Liver (tissue), 9 donors: ENCODE data around the gene CD276. TPM values are rescaled to one million over a fixed set of nuclear protein-coding genes. Genes with fewer than 3 reads are reported as not detected.

Experiments
- DNase-seq: peaks from one replicate; pipeline ENCODE4 v3.0.0-alpha.2; 2017; ENCODE audit warnings: low spot score
- H3K27ac ChIP-seq, 2 donors: one replicate each; pipeline ENCODE4 v1.7.0; 2013; ENCODE audit warnings: inconsistent platforms in 2 of 2, low read length in 2 of 2, control low read depth in 1 of 2, low read depth in 1 of 2, mild to moderate bottlenecking in 1 of 2
- H3K27me3 ChIP-seq, 4 donors: one replicate each; pipeline versions ENCODE4 v1.6.1 to v1.7.0; 2013; ENCODE audit warnings: low read length in 3 of 4, inconsistent platforms in 1 of 4, mild to moderate bottlenecking in 1 of 4, moderate library complexity in 1 of 4; ENCODE audit not compliant: control insufficient read depth in 4 of 4, insufficient read depth in 4 of 4
- H3K36me3 ChIP-seq, 4 donors: one replicate each; pipeline versions ENCODE4 v1.6.1 to v1.7.0; 2013; ENCODE audit warnings: low read length in 3 of 4, mild to moderate bottlenecking in 3 of 4, low read depth in 1 of 4, moderate library complexity in 1 of 4; ENCODE audit not compliant: control insufficient read depth in 4 of 4, insufficient read depth in 3 of 4
- H3K4me1 ChIP-seq, 4 donors: one replicate each; pipeline versions ENCODE4 v1.6.1 to v1.7.0; 2013; ENCODE audit warnings: low read length in 3 of 4, mild to moderate bottlenecking in 3 of 4, moderate library complexity in 1 of 4; ENCODE audit not compliant: control insufficient read depth in 4 of 4, insufficient read depth in 4 of 4
- H3K4me3 ChIP-seq, 3 donors: one replicate each; pipeline versions ENCODE4 v1.6.1 to v1.7.0; 2013; ENCODE audit warnings: low read length in 3 of 3, control low read depth in 1 of 3, low read depth in 1 of 3, mild to moderate bottlenecking in 1 of 3
- H3K9ac ChIP-seq, 2 donors: one replicate each; pipeline ENCODE4 v1.7.0; 2013; ENCODE audit warnings: low read length in 2 of 2, mild to moderate bottlenecking in 2 of 2, moderate library complexity in 2 of 2, control low read depth in 1 of 2, low read depth in 1 of 2
- H3K9me3 ChIP-seq, 4 donors: one replicate each; pipeline versions ENCODE4 v1.6.1 to v1.7.0; 2013; ENCODE audit warnings: low read length in 3 of 4; ENCODE audit not compliant: control insufficient read depth in 4 of 4
- EGR1 ChIP-seq, 2 donors: IDR thresholded peaks; 2 replicates each; pipeline ENCODE4 v1.6.1; 2016 to 2018; ENCODE audit warnings: antibody characterized with exemption in 2 of 2, low read depth in 2 of 2
- FOXA1 ChIP-seq: IDR thresholded peaks from 2 replicates; pipeline ENCODE4 v1.6.1; 2016; ENCODE audit warnings: antibody characterized with exemption
- GABPA ChIP-seq, 2 donors: IDR thresholded peaks in 1 of 2; conservative IDR thresholded peaks in 1 of 2; 2 replicates each; pipeline ENCODE4 v1.6.1; 2016; ENCODE audit warnings: antibody characterized with exemption in 2 of 2, mild to moderate bottlenecking in 1 of 2, moderate library complexity in 1 of 2
- HNF4A ChIP-seq, 2 donors: conservative IDR thresholded peaks; 2 replicates each; pipeline ENCODE4 v1.6.1; 2016; ENCODE audit warnings: antibody characterized with exemption in 2 of 2, mild to moderate bottlenecking in 2 of 2
- HNF4G ChIP-seq: IDR thresholded peaks from 2 replicates; pipeline ENCODE4 v1.6.1; 2016; ENCODE audit warnings: antibody characterized with exemption
- JUND ChIP-seq, 2 donors: IDR thresholded peaks; 2 replicates each; pipeline ENCODE4 v1.6.1; 2016; ENCODE audit warnings: antibody characterized with exemption in 2 of 2
- MAX ChIP-seq: IDR thresholded peaks from 2 replicates; pipeline ENCODE4 v1.6.1; 2016; ENCODE audit warnings: antibody characterized with exemption
- NR2F2 ChIP-seq: IDR thresholded peaks from 2 replicates; pipeline ENCODE4 v1.6.1; 2016; ENCODE audit warnings: antibody characterized with exemption
- RAD21 ChIP-seq, 2 donors: IDR thresholded peaks; 2 replicates each; pipeline ENCODE4 v1.6.1; 2016; ENCODE audit warnings: antibody characterized with exemption in 2 of 2, mild to moderate bottlenecking in 2 of 2
- RXRA ChIP-seq, 2 donors: IDR thresholded peaks; 2 replicates each; pipeline ENCODE4 v1.6.1; 2017 to 2018; ENCODE audit warnings: antibody characterized with exemption in 2 of 2, mild to moderate bottlenecking in 1 of 2
- SP1 ChIP-seq: IDR thresholded peaks from 2 replicates; pipeline ENCODE4 v1.6.1; 2018; ENCODE audit warnings: antibody characterized with exemption, mild to moderate bottlenecking
- YY1 ChIP-seq: IDR thresholded peaks from 2 replicates; pipeline ENCODE4 v1.6.1; 2016; ENCODE audit warnings: antibody characterized with exemption, mild to moderate bottlenecking
- whole genome bisulfite sequencing: extraction: QIAGEN DNeasy Blood & Tissue Kit; methylation state at CpG from one replicate; pipeline ENCODE4 v1.1.7; 2013; 5-methylcytosine and 5-hydroxymethylcytosine counted together
- polyA plus RNA-seq, 2 donors: library from polyadenylated mRNA; stranded (reverse) in 1 of 2; unstranded in 1 of 2; fragments of 200-250 nt in 1 of 2; fragments of >200 nt in 1 of 2; fragmentation: Nextera tagmentation in 1 of 2; extraction: Ambion mirVana in 1 of 2; gene quantifications; one replicate each; pipeline versions ENCODE4 v1.2.1 to v1.2.3, GENCODE V29; 2013 to 2015
- total RNA-seq, 2 donors: library from RNA; depleted of rRNA; stranded (reverse); fragments of >200 nt; gene quantifications; one replicate each; pipeline ENCODE4 v1.2.3, GENCODE V29; 2014
- TF ChIP-seq, protein P1 (sequence below): IDR thresholded peaks from 2 replicates; pipeline ENCODE4 v1.6.1; 2016; ENCODE audit warnings: antibody characterized with exemption
- TF ChIP-seq, protein P2 (sequence below): IDR thresholded peaks from 2 replicates; pipeline ENCODE4 v1.6.1; 2016; ENCODE audit warnings: antibody characterized with exemption, mild to moderate bottlenecking
- TF ChIP-seq, protein P3 (sequence below): IDR thresholded peaks from 2 replicates; pipeline ENCODE4 v1.6.1; 2016; ENCODE audit warnings: antibody characterized with exemption
- donor health status: healthy.
- donor health status: healthy.
- donor health status: healthy.
- donor health status: healthy.
- donor health status: healthy.

The CD276 gene
- total and polyA plus RNA-seq, 4 donors = 12.9 to 37.9 (median 25.1) TPM

DNA sequence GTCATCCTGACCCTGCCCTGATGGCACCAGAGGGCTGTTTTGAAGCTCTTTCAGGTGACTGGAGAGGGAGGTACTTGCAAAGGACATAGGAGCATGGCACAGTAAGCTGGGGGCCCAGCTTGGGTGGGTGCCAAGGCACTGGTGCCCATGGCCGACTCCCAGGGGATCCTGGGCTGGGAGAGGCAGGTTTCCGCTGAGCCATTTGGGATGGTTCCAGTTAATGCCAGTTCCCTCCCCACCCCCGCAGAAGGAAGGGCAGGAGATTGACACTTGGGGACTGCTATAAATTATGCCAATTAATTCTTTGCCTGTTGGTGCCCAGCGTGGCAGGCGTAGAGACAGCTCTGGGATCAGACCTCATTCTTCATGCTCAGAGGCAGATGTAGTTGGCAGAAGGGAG lies 26.1 kb downstream of the CD276 start:
- H3K4me3 ChIP-seq = no peak overlapping the region
- TF ChIP-seq RXRA (IDR thresholded peaks at IDR 0.05) = no peak
- no peak for TF ChIP-seq SP1
- no peak for TF ChIP-seq HNF4G
- no peak for TF ChIP-seq JUND (IDR thresholded peaks at IDR 0.05)
- whole genome bisulfite sequencing = 84% methylated on average over 5 of the region's 5 CpGs
- H3K4me1 ChIP-seq = no peaks in the 10 kb centered on the region
- no peaks in the 10 kb centered on the region for H3K27me3 ChIP-seq
- no peak for DNase-seq
- H3K9me3 ChIP-seq = no peaks in the 10 kb centered on the region
- H3K9ac ChIP-seq = no peak overlapping the region
- no peak overlapping the region for H3K27ac ChIP-seq
- peaks cover 10 to 67% (median 29%) of the 10 kb centered on the region in 4 donors for H3K36me3 ChIP-seq

DNA sequence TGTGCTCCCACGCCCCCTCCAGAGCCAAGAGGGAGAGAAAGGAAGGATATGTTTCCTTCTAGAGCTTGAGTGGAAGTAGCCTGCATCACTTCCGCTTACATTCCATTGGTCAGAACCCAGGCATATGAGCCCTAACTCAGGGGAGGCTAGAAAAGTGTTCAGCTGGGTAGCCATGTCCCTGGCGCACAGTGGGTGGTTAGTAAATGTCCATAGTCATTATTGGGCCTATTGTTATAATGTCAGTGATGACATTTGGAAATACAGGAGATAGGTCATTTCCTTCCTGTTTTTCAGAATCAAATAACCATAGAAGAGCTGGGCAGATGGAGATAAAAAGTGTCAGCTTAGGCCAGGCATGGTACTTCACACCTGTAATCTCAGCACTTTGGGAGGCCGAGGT lies 27.3 kb downstream of the CD276 start:
- H3K4me1 ChIP-seq = no peaks in the 10 kb centered on the region
- WGBS = 92% methylated on average over 4 of the region's 4 CpGs
- TF ChIP-seq, protein P1, sequence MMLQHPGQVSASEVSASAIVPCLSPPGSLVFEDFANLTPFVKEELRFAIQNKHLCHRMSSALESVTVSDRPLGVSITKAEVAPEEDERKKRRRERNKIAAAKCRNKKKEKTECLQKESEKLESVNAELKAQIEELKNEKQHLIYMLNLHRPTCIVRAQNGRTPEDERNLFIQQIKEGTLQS = no peak
- TF ChIP-seq FOXA1 (no peak), RAD21 (IDR thresholded peaks at IDR 0.05) (no peak), RXRA (IDR thresholded peaks at IDR 0.05) (no peak), GABPA (IDR thresholded peaks at IDR 0.05 in 1 of 2, conservative IDR thresholded peaks at IDR 0.05 in 1 of 2) (no peak), NR2F2 (no peak), SP1 (no peak), HNF4A (conservative IDR thresholded peaks at IDR 0.05) (no peak), JUND (IDR thresholded peaks at IDR 0.05) (no peak), MAX (no peak), HNF4G (no peak), YY1 (no peak), EGR1 (IDR thresholded peaks at IDR 0.05; ENCODE audit: low read depth in 2 of 2) (no peak)
- TF ChIP-seq, protein P2, sequence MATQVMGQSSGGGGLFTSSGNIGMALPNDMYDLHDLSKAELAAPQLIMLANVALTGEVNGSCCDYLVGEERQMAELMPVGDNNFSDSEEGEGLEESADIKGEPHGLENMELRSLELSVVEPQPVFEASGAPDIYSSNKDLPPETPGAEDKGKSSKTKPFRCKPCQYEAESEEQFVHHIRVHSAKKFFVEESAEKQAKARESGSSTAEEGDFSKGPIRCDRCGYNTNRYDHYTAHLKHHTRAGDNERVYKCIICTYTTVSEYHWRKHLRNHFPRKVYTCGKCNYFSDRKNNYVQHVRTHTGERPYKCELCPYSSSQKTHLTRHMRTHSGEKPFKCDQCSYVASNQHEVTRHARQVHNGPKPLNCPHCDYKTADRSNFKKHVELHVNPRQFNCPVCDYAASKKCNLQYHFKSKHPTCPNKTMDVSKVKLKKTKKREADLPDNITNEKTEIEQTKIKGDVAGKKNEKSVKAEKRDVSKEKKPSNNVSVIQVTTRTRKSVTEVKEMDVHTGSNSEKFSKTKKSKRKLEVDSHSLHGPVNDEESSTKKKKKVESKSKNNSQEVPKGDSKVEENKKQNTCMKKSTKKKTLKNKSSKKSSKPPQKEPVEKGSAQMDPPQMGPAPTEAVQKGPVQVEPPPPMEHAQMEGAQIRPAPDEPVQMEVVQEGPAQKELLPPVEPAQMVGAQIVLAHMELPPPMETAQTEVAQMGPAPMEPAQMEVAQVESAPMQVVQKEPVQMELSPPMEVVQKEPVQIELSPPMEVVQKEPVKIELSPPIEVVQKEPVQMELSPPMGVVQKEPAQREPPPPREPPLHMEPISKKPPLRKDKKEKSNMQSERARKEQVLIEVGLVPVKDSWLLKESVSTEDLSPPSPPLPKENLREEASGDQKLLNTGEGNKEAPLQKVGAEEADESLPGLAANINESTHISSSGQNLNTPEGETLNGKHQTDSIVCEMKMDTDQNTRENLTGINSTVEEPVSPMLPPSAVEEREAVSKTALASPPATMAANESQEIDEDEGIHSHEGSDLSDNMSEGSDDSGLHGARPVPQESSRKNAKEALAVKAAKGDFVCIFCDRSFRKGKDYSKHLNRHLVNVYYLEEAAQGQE = no peak
- TF ChIP-seq, protein P3, sequence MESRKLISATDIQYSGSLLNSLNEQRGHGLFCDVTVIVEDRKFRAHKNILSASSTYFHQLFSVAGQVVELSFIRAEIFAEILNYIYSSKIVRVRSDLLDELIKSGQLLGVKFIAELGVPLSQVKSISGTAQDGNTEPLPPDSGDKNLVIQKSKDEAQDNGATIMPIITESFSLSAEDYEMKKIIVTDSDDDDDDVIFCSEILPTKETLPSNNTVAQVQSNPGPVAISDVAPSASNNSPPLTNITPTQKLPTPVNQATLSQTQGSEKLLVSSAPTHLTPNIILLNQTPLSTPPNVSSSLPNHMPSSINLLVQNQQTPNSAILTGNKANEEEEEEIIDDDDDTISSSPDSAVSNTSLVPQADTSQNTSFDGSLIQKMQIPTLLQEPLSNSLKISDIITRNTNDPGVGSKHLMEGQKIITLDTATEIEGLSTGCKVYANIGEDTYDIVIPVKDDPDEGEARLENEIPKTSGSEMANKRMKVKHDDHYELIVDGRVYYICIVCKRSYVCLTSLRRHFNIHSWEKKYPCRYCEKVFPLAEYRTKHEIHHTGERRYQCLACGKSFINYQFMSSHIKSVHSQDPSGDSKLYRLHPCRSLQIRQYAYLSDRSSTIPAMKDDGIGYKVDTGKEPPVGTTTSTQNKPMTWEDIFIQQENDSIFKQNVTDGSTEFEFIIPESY = no peak
- peaks cover 8 to 64% (median 25%) of the 10 kb centered on the region in 4 donors for H3K36me3 ChIP-seq
- no peak overlapping the region for H3K9ac ChIP-seq
- no peaks in the 10 kb centered on the region for H3K9me3 ChIP-seq
- no peaks in the 10 kb centered on the region for H3K27me3 ChIP-seq
- H3K27ac ChIP-seq = no peak overlapping the region
- no peak overlapping the region for H3K4me3 ChIP-seq
- no peak for DNase-seq
